ENCODE results near the gene CENPO.
"Not testable (repeated sequence)": the region's sequence is repeated elsewhere in the genome, so short reads cannot be mapped to it uniquely, and the experiment has no call there.

The CENPO gene

DNA sequence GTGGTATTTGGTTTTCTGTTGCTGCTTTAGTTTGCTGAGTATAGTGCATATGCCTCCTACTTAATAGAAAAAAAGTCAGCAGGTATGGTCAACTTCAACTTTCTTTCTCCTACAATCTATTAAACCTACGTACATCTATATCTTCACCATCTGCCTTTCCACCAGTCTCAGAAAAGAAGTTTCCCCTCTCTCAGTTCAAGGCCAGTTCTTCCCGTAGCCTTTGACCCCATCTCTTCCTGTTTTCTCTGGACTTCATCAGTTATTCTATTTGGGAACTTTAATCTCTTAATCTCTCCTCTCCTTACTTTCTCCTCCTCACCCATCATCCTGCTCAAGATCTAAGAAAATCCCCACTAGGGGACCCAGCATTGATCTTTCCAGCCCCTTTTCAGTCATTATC, 5.7 kb upstream of the CENPO start:
- DNase-seq (ENCODE audit: low read depth in 2 of 2, low spot score in 1 of 2) = no peak

DNA sequence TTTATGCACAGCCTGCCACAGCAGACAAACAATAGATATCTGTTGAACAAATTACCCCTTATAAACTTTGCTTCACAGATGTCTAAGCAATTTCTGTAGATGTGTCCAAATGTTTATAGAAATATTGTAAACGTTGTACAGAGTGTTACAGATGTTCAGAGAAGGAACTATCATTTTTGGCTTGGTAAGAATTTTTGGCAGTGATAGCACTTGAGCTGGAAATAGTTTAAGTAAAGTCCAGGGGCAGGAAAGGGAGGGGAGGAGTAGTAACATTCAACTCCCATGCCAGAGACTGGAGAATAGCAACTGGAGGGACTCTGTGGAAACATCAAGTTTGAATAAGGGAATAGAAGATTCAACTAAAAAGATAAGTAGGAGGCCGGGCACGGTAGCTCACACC, 4.4 kb upstream of the CENPO start:
- no peak for DNase-seq (ENCODE audit: low read depth in 2 of 2, low spot score in 1 of 2)

DNA sequence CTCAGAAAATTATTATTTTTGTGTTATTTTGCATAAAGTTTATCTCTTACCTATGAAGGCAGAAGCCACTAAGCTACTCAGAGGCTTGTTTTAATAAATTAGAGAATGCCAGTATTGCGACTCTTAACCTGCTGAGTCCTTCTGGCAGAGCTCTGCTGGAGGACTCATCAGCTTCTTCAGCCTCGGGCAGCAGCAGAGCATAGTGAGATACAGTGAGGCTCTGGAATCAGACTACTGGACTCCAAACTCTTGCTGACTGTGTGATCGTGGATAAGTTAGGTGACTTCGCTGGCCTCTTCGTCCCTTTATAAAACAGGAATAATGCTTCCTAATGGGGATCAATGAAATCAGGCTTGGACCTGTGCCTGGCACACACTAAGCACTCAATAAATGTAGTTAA, 1.8 kb upstream of the CENPO start:
- no peak for DNase-seq (ENCODE audit: low read depth in 2 of 2, low spot score in 1 of 2)

DNA sequence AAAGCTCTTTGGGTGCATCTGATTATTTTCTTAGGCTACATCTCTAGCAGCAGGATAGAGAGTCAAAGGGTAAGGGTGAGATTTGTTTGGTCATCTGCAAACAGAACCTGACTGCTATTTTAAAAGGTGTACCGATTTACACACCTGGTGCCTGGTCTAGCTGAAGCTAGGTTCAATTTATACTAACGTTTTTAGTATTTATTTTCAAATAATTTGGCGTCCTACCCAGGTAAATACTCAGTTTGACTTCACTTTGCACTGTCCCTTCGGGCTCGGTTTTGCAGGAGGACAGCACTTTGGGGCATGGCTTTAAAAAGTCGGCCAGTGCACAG, 717 bp upstream of the CENPO start:
- no peak for DNase-seq (ENCODE audit: low read depth in 2 of 2, low spot score in 1 of 2)

DNA sequence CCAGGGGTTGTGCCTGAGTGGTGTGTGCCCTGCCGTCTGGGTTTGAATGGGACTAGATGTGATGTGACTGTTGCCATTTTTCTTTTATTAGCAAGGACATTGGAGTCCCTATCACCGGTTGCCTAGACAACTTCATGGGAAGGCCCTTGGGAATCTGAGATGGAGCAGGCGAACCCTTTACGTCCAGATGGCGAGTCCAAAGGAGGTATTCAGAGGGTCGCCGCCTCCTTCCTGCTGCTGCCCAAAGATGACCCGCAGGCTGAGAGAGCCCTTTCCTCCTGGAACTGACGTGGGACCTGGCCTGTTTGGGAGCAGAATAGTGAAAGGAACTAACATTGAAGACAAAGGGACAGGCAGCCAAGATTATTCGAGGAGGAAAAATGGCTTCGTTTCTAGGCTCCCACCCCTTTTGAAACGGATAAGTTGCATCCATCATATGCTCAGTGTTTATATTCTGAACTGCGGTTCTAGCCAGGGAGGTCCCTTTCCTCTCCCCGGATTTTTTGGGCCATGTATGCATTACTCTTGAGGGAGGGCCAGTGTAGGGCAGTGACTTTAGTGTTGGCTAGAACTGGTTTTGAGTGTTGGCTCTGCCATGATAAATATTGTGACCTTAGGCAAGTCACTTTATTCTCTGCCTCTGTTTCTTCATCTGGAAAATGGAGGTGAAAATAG, 673 bp downstream of the CENPO start:
- no peak for DNase-seq (ENCODE audit: low read depth in 2 of 2, low spot score in 1 of 2)

DNA sequence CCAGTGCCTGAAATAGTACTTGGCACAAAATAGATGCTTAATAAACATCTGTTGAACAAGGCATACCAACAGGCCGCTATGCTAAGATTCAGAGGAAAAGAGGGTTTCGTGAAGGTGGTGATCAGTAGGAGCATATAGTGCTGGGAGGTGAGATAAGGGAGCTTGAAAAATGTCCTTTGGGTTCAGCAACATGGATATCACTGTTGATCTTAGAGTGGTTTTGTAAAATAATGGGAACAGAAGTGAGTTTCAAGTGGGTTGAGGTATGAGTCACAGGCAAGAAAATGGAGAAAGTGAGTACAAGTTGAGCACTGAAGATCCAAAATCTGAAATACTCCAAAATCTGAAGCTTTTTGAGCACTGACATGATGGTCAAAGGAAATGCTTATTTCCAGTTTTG, 4.4 kb downstream of the CENPO start:
- DNase-seq (ENCODE audit: low read depth in 2 of 2, low spot score in 1 of 2) = no peak

DNA sequence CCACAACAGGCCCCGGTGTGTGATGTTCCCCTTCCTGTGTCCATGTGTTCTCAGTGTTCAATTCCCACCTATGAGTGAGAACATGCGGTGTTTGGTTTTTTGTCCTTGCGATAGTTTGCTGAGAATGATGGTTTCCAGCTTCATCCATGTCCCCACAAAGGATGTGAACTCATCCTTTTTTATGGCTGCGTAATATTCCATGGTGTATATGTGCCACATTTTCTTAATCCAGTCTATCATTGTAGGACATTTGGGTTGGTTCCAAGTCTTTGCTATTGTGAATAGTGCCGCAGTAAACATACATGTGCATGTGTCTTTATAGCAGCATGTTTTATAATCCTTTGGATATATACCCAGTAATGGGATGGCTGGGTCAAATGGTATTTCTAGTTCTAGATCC, 7.3 kb downstream of the CENPO start:
- not testable (repeated sequence) for DNase-seq (ENCODE audit: low read depth in 2 of 2, low spot score in 1 of 2)

DNA sequence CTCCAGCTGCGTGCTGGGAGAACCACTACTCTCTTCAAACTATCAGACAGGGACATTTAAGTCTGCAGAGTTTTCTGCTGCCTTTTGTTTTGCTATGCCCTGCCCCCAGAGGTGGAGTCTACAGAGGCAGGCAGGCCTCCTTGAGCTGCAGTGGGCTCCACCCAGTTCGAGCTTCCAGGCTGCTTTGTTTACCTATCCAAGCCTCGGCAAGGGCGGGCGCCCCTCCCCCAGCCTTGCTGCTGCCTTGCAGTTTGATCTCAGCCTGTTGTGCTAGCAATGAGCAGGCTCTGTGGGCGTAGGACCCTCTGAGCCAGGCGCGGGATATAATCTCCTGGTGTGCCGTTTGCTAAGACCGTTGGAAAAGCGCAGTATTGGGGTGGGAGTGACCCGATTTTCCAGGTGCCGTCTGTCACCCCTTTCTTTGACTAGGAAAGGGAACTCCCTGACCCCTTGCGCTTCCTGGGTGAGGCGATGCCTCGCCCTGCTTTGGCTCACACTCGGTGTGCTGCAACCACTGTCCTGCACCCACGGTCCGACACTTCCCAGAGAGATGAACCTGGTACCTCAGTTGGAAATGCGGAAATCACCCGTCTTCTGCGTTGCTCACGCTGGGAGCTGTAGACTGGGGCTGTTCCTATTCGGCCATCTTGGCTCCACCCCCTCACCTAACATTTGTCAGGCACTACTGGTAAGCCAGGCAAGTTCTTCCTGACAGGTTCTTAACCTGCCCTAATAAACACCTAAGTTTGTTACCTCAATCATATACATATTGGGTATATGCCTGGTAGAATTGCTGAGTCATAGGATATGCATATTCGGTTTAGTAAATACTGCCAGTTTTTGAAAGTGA, 12.8 kb downstream of the CENPO start:
- DNase-seq (ENCODE audit: low read depth in 2 of 2, low spot score in 1 of 2) = not testable (repeated sequence)

DNA sequence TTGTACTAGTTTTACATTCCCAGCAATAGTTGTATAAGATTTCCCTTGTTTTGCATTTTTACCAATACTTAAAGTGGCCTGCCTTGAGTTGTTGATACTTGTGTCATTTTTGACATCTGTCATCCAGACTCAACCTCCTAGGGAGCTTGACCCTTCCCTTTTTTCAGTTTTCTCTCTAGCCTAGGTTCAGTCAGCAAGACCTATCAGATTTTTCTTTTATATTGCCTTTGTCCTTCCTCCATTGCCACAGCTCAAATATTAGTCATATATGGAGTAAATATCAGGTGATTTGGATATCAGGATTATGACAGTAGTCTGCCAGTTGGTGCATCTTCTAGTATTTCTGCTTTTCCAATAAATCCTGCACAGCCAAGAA, 13.4 kb downstream of the CENPO start:
- no peak for DNase-seq (ENCODE audit: low read depth in 2 of 2, low spot score in 1 of 2)

DNA sequence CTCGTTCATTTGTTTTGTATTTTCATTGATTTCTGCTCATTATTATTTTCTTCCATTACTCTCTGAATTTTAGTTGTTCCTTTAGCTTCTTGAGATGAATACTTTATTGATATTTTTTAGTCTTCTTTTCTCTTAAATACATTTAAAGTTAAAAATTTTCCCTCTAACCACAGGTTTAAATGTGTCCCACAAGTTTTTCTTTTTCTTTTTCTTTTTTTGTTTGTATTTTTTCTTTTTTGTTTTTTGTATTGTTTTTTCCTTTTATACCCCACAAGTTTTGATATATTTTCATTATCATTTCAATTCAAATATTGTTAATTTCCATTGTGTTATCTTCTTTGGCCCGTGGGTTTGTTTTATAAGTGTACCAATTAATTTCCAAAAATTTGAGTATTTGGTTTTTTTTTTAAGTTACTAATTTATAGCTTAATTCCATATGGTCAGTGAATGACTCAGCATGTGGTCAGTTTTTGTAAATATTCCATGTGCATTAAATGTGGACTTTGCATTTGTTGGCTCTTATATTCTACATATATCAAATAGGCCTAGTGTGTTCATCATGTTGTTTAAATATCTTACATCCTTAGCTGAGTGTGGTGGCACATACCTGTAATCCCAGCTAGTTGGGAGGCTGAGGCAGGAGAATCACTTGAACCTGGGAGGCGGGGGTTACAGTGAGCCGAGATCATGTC, 16.2 kb downstream of the CENPO start:
- DNase-seq (ENCODE audit: low read depth in 2 of 2, low spot score in 1 of 2) = no peak

DNA sequence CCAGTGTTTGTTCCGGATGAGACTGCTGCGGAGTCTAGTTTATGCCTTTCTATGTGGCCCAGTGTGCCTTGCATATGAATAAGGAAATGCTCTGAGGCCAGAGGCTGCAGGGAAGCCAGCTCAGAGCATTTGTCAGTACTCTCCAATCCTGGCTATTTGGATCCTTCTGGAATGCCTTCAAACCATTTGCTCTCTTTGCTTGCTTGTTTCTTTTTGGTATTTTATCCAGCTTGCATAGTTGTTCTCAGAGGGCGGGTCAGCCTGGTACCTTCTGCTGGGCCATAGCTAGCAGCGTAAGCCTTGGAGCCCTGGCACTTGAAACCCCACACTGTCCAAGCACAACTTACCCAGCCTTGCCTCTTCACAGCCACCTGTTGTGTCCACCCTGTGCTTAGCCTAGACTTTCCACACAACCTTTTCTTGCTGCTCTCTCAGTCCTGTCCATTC, 20.5 kb downstream of the CENPO start:
- no peak for DNase-seq (ENCODE audit: low read depth in 2 of 2, low spot score in 1 of 2)

DNA sequence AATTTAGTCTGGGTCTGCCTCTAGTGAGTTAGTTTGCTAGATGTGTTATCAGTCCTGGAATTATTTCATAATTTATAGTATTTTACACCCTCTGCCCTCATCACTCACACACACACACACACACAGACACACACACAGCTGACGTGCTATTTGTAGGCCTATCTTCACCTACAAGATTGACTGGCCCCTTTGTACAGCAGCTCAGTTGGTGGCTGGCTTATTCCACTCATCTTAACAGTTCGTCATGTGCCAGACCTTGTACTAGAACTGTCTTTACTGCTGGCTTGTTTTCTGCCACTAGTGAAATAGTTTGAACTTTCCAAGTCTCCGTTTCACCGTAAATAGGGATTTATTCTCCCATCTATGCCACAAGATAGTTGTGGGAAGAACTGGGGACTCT, 21.3 kb downstream of the CENPO start:
- DNase-seq (ENCODE audit: low read depth in 2 of 2, low spot score in 1 of 2) = no peak

DNA sequence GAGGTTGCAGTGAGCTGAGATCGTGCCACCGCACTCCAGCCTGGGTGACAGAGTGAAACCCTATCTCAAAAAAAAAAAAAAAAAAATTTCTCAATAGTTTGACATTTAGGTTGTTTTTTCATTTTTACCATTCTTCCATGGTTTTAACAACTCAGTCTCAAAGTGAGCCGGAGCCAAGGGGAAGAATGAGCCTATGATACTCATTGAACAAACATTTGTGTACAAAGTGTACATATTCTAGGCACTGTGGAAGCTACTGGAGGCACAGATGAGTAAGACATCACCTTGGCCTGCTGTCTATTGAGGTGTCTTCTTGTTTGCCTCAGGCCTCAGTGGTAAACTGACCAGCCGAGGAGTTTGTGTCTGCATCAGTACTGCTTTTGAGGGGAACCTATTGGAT, 21.9 kb downstream of the CENPO start:
- DNase-seq (ENCODE audit: low read depth in 2 of 2, low spot score in 1 of 2) = no peak

DNA sequence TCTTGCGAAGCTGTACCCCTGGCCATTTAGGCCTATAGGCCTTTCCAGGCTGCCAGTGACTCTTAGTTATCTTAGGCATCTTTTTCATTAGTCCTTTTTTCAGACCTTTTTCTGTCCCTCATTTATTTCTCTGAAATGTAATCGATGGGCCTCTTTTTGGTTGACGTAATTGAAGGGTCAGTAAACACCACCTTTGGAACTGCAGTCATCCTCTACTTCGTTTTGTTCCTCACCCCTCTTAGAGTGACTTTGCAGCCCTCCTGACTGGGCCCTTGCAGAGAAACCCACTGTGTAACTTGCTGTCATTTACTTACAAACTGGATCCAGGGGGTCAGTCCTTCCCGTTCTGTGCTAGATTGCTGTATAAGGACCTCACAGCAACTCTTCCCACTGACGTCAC, 23.2 kb downstream of the CENPO start:
- DNase-seq (ENCODE audit: low read depth in 2 of 2, low spot score in 1 of 2) = no peak

DNA sequence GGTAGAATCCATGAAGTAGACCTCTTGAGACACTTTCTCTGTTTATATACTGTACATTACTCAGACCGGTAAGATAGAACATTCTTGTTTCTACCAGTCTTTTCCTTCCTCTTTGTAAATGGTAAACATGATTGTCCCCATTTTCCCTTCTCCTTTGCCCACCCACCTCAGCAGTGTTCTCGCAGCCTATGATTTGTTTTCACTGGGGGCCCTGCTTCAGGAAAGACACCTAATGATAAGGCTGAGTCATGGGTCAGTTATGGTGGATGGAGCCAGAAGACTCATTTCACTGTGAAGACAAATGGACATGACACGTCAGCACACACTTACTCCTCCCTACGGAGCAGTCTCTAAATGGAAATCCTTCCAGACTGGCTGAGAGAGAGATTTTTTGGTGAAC, 23.7 kb downstream of the CENPO start:
- no peak for DNase-seq (ENCODE audit: low read depth in 2 of 2, low spot score in 1 of 2)

DNA sequence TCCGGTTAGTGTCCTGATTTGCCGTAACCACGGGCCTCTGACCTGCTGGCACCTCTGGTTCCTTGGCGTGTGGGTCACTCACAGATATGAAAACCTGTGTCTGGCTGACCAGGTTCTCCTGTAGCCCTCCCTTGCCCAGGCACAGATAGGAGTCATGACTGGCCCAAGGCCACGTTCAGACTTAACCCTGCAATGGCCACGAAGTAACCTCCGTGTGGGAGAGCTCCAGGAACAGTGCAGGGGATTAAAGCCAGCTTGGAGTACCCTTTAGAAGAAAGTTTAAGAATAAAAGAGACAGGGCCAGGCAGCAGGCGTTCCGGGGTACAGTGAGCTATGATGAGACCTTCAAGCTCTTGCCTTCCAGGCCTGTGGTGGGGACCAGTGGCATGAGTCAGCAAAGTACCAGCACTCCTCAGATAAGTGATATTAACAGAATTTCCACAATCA, 25.5 kb downstream of the CENPO start:
- DNase-seq (ENCODE audit: low read depth in 2 of 2, low spot score in 1 of 2) = no peak

DNA sequence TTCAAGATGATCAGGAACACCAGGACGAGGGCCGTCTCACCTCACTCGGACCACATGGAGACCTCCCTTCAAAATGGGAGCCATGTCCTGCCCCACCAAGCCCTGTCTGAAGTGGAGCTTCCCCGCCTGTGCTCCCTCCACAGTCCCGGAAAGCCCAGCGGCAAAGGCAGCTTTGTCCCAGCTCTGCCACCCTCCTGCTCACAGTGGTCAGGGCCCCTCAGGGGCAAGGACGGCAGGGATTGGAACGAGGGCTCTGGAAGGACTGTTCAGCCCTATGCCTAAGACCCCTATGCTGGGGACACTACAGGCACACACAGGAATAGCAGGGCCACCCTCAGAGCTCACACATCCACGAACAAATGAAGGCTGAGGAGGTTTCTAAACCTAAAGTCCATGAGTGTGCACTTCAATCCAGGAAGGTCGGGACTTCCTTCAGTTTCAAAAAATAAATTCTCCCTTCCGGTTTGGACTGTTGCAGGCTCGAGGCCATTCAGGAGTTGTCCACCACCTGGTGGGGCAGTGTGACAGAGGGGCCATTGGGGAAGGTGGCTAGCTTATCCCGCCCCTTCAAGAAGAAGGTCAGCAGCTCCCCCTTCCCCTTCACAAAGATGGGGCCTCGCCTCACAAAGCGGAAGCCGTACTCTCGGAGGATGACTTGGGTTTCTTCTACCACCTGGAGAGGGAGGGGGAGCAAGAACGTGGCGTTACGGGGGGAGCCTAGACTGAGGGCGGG, 26.4 kb downstream of the CENPO start:
- no peak for DNase-seq (ENCODE audit: low read depth in 2 of 2, low spot score in 1 of 2)

DNA sequence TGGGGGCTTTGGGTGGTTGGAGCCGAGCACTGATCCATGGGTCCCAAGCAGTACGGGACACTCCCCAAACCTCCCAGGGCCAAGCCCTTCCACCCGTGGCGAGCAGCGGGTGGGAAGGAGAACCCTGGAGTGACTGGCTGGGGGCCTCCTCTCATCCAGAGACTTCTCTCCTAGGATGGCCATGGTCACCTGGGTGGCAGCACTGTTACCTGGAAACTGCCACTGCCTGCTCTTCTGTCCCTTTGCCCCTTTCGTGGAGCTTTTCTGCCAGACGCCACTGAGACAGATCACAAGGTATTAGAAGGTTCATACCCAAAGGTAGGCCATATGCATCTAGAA, 26.9 kb downstream of the CENPO start:
- DNase-seq (ENCODE audit: low read depth in 2 of 2, low spot score in 1 of 2) = no peak

DNA sequence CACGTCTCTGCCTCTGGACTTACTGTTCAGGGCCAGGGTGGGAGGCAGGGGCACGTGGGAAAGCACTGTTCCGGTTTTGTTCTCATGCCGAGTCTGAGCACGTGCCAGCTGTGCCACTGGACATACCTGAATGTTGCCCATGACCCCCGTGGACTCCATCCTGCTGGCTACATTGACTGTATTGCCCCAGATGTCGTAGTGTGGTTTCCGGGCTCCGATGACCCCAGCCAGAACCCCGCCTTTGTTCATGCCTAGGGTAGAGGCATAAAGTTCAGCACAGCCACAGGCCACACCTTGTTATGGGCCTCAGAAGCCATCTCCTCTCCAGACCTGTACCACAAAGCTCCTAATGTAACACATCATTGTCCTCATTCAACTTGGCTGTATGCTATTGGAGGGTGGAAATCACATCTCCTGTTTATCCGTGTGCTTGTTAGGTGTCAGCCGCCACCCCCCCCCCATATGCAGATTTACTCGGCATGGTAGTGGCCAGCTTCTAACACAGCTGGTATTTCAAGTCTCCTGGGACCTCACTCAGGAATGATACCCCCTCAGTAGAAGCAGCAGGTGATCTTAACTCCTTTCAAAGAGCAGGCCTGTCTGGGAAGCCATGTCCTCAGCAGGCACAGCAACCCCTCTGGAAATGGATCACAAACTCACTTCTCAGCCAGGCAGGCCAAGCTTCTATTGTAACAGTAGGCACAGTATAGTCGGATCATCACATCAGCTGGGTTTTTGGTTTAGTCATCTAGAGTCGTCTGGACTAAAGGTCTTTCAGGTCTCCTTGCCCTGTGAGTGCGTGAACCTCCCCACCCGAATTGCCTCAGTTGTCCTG, 27.6 kb downstream of the CENPO start:
- no peak for DNase-seq (ENCODE audit: low read depth in 2 of 2, low spot score in 1 of 2)

DNA sequence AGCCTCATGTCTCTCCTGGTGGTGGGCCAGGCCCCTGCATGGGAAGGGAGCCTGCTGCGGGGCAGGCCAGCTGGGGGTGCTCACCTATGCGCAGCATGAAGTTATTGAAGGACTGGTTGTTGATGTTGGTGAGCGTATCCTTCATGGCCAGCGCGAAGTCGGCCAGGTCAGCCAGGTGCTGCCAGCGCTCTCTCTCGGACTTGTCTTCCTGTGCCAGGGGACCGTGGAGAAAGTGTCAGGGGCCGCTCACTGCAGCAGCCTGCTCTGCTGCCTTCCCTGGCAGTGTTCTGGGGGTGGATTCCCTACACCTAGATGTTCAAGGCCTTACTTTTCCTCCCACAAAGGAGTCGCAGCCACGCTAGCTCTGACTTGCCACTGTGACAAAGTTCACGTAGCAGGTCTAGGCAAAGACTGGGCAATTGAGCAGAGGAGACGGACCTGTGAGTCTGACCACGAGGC, 28.2 kb downstream of the CENPO start:
- no peak for DNase-seq (ENCODE audit: low read depth in 2 of 2, low spot score in 1 of 2)

Measured in stimulated activated CD8-positive, alpha-beta memory T cell treated with anti-CD3 and anti-CD28 coated beads, Interleukin-4, amount 100 ng/mL, for 1 hour (primary cell).